K562 (cell line): Measurements from ENCODE around the gene LPCAT1. TPM values are rescaled to one million over a fixed set of nuclear protein-coding genes. Genes with fewer than 3 reads are reported as not detected.

ENCODE experiments used
- ATAC-seq: fragments of 200-7000 bp; cut with Tn5 transposase; 3 replicates; pipeline ENCODE4 v1.9.1; 2020; ENCODE audit warnings: moderate library complexity
- BruUV-seq: library from RNA; stranded (reverse); fragments of 400-500 nt; replicated peaks from 2 replicates; lab custom pipeline; 2021; lab: Mats Ljungman, UMichigan
- CTCF ChIA-PET: fragments of 300-600 bp; formaldehyde crosslinking; extraction: SDS; loops from one replicate; lab custom pipeline; 2021; ENCODE audit warnings: low intra/inter-chr PET ratio; lab: Yijun Ruan, JAX
- POLR2A ChIA-PET: fragments of 300-600, 350-650 bp; sonication (Branson Sonifier 250); formaldehyde crosslinking; extraction: SDS; loops from one replicate; lab custom pipeline; 2021; ENCODE audit warnings: antibody characterized with exemption, inconsistent platforms; lab: Yijun Ruan, JAX
- DNase-seq, 4 experiments: peaks; one replicate each; pipeline versions ENCODE4 v3.0.0 to v3.0.0-alpha.2; 2011 to 2018; ENCODE audit warnings: low spot score in 3 of 4, mixed read lengths in 3 of 4; ENCODE audit errors: extremely low read depth in 1 of 4
- FAIRE-seq: peaks from 2 replicates; lab custom pipeline; 2011; peaks lifted over from hg19 to GRCh38; lab: Jason Lieb, UNC
- H2AFZ ChIP-seq: 2 replicates; pipeline ENCODE4 v1.6.0; 2011; ENCODE audit warnings: low read depth, low read length, control low read depth, inconsistent platforms
- H3K27ac ChIP-seq: fragments of 200-600 bp; 3 replicates; pipeline ENCODE4 v1.8.0; 2011; ENCODE audit warnings: low read depth, mild to moderate bottlenecking, control low read depth, inconsistent platforms, low read length, moderate library complexity, mixed read lengths; ENCODE audit errors: extremely low read depth
- H3K27me3 ChIP-seq, 2 experiments: fragments of 300-600 bp in 1 of 2; 2 replicates in 1 of 2; 3 replicates in 1 of 2; pipeline versions ENCODE4 v1.6.0 to v1.8.0; 2011; ENCODE audit warnings: inconsistent platforms in 2 of 2, low read length in 2 of 2, mild to moderate bottlenecking in 1 of 2, mixed read lengths in 1 of 2, moderate library complexity in 1 of 2; ENCODE audit not compliant: control insufficient read depth in 2 of 2, insufficient read depth in 2 of 2
- H3K36me3 ChIP-seq: fragments of 300-600 bp; 3 replicates; pipeline ENCODE4 v1.8.0; 2011; ENCODE audit warnings: mild to moderate bottlenecking, low read length, inconsistent platforms; ENCODE audit not compliant: control insufficient read depth, insufficient read depth
- H3K4me1 ChIP-seq, 2 experiments: fragments of 200-600 bp in 1 of 2; replicated peaks in 1 of 2; 2 replicates in 1 of 2; 3 replicates in 1 of 2; pipeline versions ENCODE4 v1.5.1 to v1.8.0; 2011; ENCODE audit warnings: inconsistent platforms in 2 of 2, low read length in 2 of 2, mild to moderate bottlenecking in 1 of 2, mixed read lengths in 1 of 2, moderate library complexity in 1 of 2; ENCODE audit not compliant: control insufficient read depth in 2 of 2, insufficient read depth in 2 of 2
- H3K4me2 ChIP-seq: 2 replicates; pipeline ENCODE4 v1.6.1; 2011; ENCODE audit warnings: low read length, control low read depth, inconsistent platforms, mixed read lengths; ENCODE audit not compliant: insufficient read depth
- H3K4me3 ChIP-seq: fragments of 200-600 bp; sonication (generic), shearing (Covaris generic); 2 replicates; pipeline ENCODE4 v1.5.1; 2016; ENCODE audit warnings: control low read depth, inconsistent platforms
- H3K79me2 ChIP-seq: fragments of 200-600 bp; 3 replicates; pipeline ENCODE4 v1.8.0; 2011; ENCODE audit warnings: low read length, inconsistent platforms; ENCODE audit not compliant: control insufficient read depth, insufficient read depth
- H3K9ac ChIP-seq, 2 experiments: 2 replicates each; pipeline versions ENCODE4 v1.6.0 to v1.6.1; 2011; ENCODE audit warnings: low read depth in 2 of 2, low read length in 2 of 2, control low read depth in 1 of 2, inconsistent platforms in 1 of 2, mild to moderate bottlenecking in 1 of 2, mixed read lengths in 1 of 2; ENCODE audit not compliant: insufficient read depth in 1 of 2
- H3K9me1 ChIP-seq: one replicate; pipeline ENCODE4 v1.6.0; 2011; ENCODE audit warnings: inconsistent platforms, mild to moderate bottlenecking, low read length, moderate library complexity; ENCODE audit not compliant: control insufficient read depth, insufficient read depth
- H3K9me3 ChIP-seq: replicated peaks from 2 replicates; pipeline ENCODE4 v1.5.1; 2011; ENCODE audit warnings: low read depth, low read length, inconsistent platforms; ENCODE audit not compliant: control insufficient read depth, insufficient read depth
- H4K20me1 ChIP-seq: replicated peaks from 2 replicates; pipeline ENCODE4 v1.6.1; 2011; ENCODE audit warnings: low read length, inconsistent platforms, mixed read lengths; ENCODE audit not compliant: control insufficient read depth, insufficient read depth
- LCOR ChIP-seq: sonication (generic); formaldehyde crosslinking; IDR thresholded peaks from 2 replicates; pipeline ENCODE4 v1.8.0; 2022; ENCODE audit warnings: mild to moderate bottlenecking, missing genetic modification reagents
- MBD2 ChIP-seq: sonication (generic); IDR thresholded peaks from 2 replicates; pipeline ENCODE4 v1.6.1; 2016; ENCODE audit warnings: low read depth, borderline replicate concordance
- MXI1 ChIP-seq: IDR thresholded peaks from 2 replicates; pipeline ENCODE4 v1.6.1; 2011; ENCODE audit warnings: low read depth, mild to moderate bottlenecking, improper control_type of control experiment, low read length
- NR2F6 ChIP-seq: fragments of 450-650 bp; formaldehyde crosslinking; IDR thresholded peaks from 2 replicates; pipeline ENCODE4 v1.4.0; 2020; ENCODE audit warnings: mild to moderate bottlenecking
- RNF219 ChIP-seq: fragments of 250-450 bp; sonication (Bioruptor Pico); IDR thresholded peaks from 2 replicates; pipeline ENCODE4 v1.5.0; 2022; ENCODE audit warnings: mild to moderate bottlenecking
- SAP30 ChIP-seq: fragments of 200-600 bp; sonication (generic); IDR thresholded peaks from 2 replicates; pipeline ENCODE4 v1.6.1; 2012; ENCODE audit warnings: borderline replicate concordance, low read depth, mild to moderate bottlenecking, moderate library complexity, low read length, control low read depth, inconsistent platforms; ENCODE audit not compliant: insufficient read depth, poor library complexity, severe bottlenecking
- ZNF121 ChIP-seq: sonication (generic); formaldehyde crosslinking; conservative IDR thresholded peaks from 2 replicates; pipeline ENCODE4 v1.8.0; 2022; ENCODE audit warnings: missing genetic modification reagents
- ZNF133 ChIP-seq: fragments of 250-450 bp; sonication (Bioruptor Pico); IDR thresholded peaks from 2 replicates; pipeline ENCODE4 v1.4.0; 2020; ENCODE audit warnings: mild to moderate bottlenecking
- ZNF239 ChIP-seq: fragments of 250-450 bp; sonication (Bioruptor Pico); IDR thresholded peaks from 2 replicates; pipeline ENCODE4 v1.4.0; 2020; ENCODE audit warnings: mild to moderate bottlenecking
- ZNF311 ChIP-seq: fragments of 250-450 bp; sonication (Bioruptor Pico); IDR thresholded peaks from 2 replicates; pipeline ENCODE4 v1.4.0; 2020; ENCODE audit warnings: mild to moderate bottlenecking, moderate library complexity
- ZNF354B ChIP-seq: fragments of 250-450 bp; sonication (Bioruptor Pico); IDR thresholded peaks from 2 replicates; pipeline ENCODE4 v1.4.0; 2020
- WGBS: fragments of 100-300 bp; shearing (Covaris generic); methylation state at CpG from one replicate; pipeline ENCODE4 v1.1.6; 2016; ENCODE audit warnings: low coverage, mixed read lengths; ENCODE audit not compliant: insufficient coverage; ENCODE audit errors: missing lambda C conversion rate; 5-methylcytosine and 5-hydroxymethylcytosine counted together
- in situ Hi-C: fragments of 300-500 bp; cut with MboI; formaldehyde crosslinking; loops from 4 replicates; pipeline ENCODE4 v1.15.0; 2018; ENCODE audit warnings: inconsistent platforms, mixed read lengths
- intact Hi-C: fragments of 100-400 bp; cut with micrococcal nuclease; formaldehyde crosslinking; loops from 2 replicates; pipeline ENCODE4 v1.14.2; 2022
- polyA plus RNA-seq, 8 experiments: library from polyadenylated mRNA; depleted of rRNA in 4 of 8; stranded (reverse) in 5 of 8; unstranded in 3 of 8; fragments of >200 nt; fragmentation: Nextera tagmentation in 2 of 8; fragmentation: Illumina TruSeq in 1 of 8; extraction: Ambion mirVana in 2 of 8; extraction: Trizol in 1 of 8; gene quantifications; 2 replicates each; pipeline versions ENCODE4 v1.2.1 to v1.2.3, GENCODE V29; 2011 to 2014; ENCODE audit warnings: inconsistent platforms in 1 of 8, missing spikeins in 1 of 8
- total RNA-seq, 7 experiments: library from RNA; depleted of rRNA in 6 of 7; stranded (reverse); fragments of >200 nt in 6 of 7; fragmentation: Illumina TruSeq in 2 of 7; extraction: Trizol in 2 of 7; gene quantifications; 2 replicates each; pipeline versions ENCODE4 v1.2.1 to v1.2.3, GENCODE V29; 2011 to 2021; ENCODE audit warnings: low replicate concordance in 1 of 7

The LPCAT1 gene
- total and polyA plus RNA-seq, 9 of the 15 experiments (the other 6 are each of a cell fraction or from before 2014, with no cell fraction given), result 0.14 to 18.4 (median 13.9) TPM

- in situ Hi-C loops, result no loop called here
- Histone ChIP-seq H3K4me3 (no peak overlapping the region), H3K27ac (no peak overlapping the region), H4K20me1 (peaks cover 8% of the 10 kb centered on the region), H3K9me1 (no peaks in the 10 kb centered on the region), H3K27me3 (peaks cover 23 to 39% of the 10 kb centered on the region in 2 experiments), H2AFZ (no peak overlapping the region), H3K4me2 (no peak overlapping the region), H3K79me2 (no peaks in the 10 kb centered on the region), H3K9ac (no peak overlapping the region), H3K36me3 (no peaks in the 10 kb centered on the region), H3K9me3 (peaks cover 4% of the 10 kb centered on the region), H3K4me1 (no peaks in the 10 kb centered on the region; a peak in 1 of 5 replicates)
- WGBS, result under 1% methylated on average over 11 of the region's 11 CpGs
- intact Hi-C loops, result no loop called here
- ATAC-seq (no peak), DNase-seq (no peak), FAIRE-seq (no peak)
- CTCF ChIA-PET, result no interaction called here
- no peak for TF ChIP-seq ZNF121 (CRISPR knock-in tag)
- no peak for TF ChIP-seq ZNF239 (CRISPR knock-in tag)
- TF ChIP-seq ZNF354B (CRISPR knock-in tag), result no peak
- TF ChIP-seq SAP30, result no peak
- no peak for TF ChIP-seq RNF219 (CRISPR knock-in tag)
- TF ChIP-seq NR2F6 (CRISPR knock-in tag), result no peak
- no peak for TF ChIP-seq MBD2
- TF ChIP-seq LCOR, result no peak
- no peak for TF ChIP-seq MXI1
- TF ChIP-seq ZNF311 (CRISPR knock-in tag), result no peak
- no peak for TF ChIP-seq ZNF133 (CRISPR knock-in tag)
- no TSS peak for BruUV-seq
- POLR2A ChIA-PET, result interaction anchor here (0.6 to 1.1 kb wide), 2 partner anchors 10 to 18 kb away, joined by 3 read pairs; no protein-coding TSS in a partner anchor
These were observed 17.3 kb upstream of the LPCAT1 start for GRCh38 chr5:1540831-1541701.
